Body of pancreas (tissue), 4 donors: ENCODE data around the gene NPHP4.

Source experiments
- POLR2A ChIP-seq, 3 donors: fragments of 450-650 bp; IDR thresholded peaks; one replicate each; pipeline ENCODE4 v1.6.1; 2016; ENCODE audit warnings: antibody characterized with exemption in 3 of 3, mild to moderate bottlenecking in 2 of 3
- TF ChIP-seq, protein P1 (sequence below), 7 experiments: fragments of 450-650 bp in 4 of 7; fragments of 200-600 bp in 3 of 7; sonication (generic) in 3 of 7; IDR thresholded peaks; one replicate each; pipeline ENCODE4 v1.5.1; 2016 to 2019; ENCODE audit warnings: antibody characterized with exemption in 7 of 7

DNA sequence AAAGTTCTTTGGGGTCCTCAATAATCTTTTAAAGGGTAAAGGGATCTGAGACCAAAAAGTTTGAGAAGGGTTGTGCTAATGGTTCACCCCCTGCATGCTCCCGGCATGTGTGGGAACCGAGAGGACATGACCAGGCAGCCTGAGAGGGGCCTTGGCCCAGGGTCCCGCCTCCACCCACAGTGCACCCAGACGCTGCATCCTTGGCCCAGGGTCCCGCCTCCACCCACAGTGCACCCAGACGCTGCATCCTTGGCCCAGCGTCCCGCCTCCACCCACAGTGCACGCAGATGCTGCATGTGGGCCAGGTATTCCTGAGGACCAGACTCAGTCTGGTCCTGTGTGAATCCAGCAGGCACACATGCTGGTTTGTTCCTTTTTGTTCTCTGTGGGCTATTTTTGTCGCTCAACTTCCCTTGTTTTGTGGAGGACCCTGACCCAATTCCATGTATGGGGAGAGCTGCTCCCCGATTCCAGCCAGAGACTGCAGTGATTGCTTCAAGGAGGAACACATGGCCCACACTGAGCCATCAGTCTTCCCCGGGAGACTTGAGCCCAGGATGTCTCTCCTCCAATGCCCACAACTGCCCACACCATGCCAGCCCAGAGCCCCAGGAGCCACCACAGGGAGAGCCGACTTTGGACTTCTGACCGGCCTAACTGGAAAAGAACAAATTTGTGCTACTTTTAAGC lies 3.5 kb downstream of the NPHP4 start:
- TF ChIP-seq, protein P1, sequence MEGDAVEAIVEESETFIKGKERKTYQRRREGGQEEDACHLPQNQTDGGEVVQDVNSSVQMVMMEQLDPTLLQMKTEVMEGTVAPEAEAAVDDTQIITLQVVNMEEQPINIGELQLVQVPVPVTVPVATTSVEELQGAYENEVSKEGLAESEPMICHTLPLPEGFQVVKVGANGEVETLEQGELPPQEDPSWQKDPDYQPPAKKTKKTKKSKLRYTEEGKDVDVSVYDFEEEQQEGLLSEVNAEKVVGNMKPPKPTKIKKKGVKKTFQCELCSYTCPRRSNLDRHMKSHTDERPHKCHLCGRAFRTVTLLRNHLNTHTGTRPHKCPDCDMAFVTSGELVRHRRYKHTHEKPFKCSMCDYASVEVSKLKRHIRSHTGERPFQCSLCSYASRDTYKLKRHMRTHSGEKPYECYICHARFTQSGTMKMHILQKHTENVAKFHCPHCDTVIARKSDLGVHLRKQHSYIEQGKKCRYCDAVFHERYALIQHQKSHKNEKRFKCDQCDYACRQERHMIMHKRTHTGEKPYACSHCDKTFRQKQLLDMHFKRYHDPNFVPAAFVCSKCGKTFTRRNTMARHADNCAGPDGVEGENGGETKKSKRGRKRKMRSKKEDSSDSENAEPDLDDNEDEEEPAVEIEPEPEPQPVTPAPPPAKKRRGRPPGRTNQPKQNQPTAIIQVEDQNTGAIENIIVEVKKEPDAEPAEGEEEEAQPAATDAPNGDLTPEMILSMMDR (IDR thresholded peaks at IDR 0.05) = no peak
- no peak for TF ChIP-seq POLR2A (IDR thresholded peaks at IDR 0.05)
